Suppressor macrophage treated with lipopolysaccharide for 4 hours (primary cell): ENCODE results near the gene CDKN1A.

ENCODE experiments used
- DNase-seq: peaks from one replicate; pipeline ENCODE4 v3.0.0-alpha.2; 2020

Gene CDKN1A

DNA sequence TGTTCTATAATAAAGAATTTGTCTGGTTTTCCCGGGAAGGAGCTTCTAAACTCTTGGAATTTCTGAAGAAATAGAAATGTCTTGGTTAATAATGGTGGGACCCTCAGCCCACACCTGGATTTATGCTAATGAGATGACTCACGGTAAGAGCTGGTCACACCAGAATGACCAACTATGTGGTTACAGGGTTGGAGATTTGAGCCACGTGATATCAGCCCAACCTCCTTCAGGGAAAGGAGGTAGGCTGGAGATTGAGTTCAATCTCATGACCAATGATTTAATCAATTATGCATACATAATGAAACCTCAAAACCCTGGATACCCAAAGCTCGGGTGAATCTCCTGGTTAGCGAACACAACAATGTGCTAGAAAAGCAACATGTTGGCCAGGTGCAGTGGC is 22.1 kb upstream of the CDKN1A start:
- DNase-seq = no peak

DNA sequence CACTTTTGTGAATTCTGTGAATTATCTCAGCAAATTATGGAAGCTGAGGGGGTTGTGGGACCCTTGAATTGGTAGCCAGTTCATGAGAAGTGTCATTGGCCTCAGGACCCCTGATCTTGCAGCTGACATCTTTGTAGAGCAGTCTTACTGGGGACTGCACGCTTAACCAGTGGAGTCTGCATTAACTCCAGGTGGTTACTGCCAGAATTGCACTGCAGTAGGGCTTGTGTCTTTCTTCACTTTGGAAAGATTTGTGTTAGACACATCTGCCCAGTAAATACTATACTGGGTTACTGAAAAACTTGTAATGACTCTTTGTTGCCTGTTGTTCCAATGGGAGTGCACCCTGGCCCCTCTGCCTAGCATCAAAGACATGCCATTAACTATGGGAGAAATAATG is 21.2 kb upstream of the CDKN1A start:
- no peak for DNase-seq

DNA sequence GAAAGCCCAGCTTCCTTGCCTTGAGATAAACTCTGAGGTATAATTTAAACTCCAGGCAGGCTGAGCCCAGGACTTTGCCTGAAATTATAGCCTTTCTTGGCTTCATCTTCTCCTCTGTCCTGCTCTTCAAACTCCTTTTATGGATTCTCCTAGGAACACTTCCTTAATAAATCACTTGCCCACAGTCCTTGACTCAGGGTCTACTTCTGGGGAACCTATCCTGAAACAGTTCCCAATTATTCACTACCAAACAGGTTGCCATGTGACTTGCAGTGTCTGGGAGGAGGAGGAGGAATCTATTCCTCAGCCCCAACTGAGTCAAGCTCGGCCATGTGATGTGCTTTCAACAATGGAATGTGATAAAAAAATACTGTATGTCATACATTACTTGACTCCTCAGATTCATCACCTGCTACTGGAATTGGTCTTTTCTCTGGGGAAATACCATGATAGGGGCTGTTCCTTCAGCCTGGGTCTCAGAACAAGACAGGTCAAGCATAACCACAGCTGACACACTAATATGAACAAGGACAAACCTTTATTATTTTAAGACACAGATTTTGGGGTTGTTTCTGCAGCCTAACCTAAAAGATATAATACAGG is 20.5 kb upstream of the CDKN1A start:
- peak; percentile 52 for DNase-seq

DNA sequence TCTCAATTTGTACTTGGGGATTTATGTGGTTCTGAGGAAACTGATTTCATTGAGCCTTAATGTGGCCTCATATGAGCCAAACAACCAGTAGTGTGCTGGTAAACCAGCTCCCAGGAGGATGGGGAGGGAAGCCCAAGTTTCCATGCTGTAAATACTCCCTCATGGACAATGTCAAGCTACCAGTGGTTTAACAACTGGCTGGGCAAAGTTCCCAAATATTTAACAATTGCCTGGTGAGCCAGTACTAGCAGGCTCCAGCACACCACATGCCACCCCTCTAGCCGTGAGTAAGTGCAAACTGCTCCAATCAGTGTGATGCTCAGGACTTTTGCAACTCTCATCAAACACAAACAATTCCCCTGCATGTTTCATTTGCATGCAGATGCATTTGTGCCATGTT is 19.2 kb upstream of the CDKN1A start:
- DNase-seq = no peak

GRCh38 chr6:36660771-36661471 is 17.6 kb upstream of the CDKN1A start:
- DNase-seq = no peak

GRCh38 chr6:36662380-36662779 is 16.1 kb upstream of the CDKN1A start:
- DNase-seq = no peak

- no peak for DNase-seq
These were observed 15.7 kb upstream of the CDKN1A start for GRCh38 chr6:36662827-36663256.

- DNase-seq = no peak
These were observed 14.7 kb upstream of the CDKN1A start for GRCh38 chr6:36663504-36664446.

DNA sequence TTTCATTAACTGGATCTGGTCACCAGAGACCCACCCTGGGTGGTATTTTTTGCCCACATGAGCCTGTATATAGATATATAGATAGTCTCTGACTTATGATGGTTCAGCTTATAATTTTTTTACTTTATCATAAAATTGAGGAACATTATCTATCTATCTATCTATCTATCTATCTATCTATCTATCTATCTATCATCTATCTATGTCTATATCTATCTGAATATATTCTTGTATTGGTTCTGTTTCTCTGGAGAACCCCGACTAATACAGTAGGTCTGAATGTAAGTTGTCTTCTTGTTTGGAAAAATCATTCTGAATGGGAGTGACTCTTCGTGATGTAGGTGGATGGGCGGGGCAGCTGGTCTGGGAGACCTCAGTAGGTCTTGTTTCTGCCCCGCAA is 13.3 kb upstream of the CDKN1A start:
- no peak for DNase-seq

DNA sequence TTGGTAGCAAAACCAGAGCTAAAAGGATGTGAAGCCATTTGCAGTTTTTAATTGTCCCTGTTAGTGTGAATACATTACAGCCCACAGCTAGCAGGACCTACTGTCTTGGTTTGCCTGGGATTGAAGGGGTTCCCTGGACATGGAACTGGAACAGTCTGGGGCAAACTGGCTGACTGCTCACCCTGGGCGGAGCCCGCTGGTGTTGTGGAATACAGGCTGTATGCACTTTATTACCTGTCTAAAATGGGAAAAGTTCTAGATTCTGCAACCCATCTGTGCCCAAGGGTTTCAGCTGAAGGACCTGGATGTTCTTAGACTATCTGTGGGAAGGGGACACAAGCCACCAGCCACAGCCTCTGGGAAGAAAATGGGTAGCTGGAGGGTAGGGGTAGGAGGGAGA is 12.2 kb upstream of the CDKN1A start:
- DNase-seq = no peak

GRCh38 chr6:36666826-36667591 is 11.5 kb upstream of the CDKN1A start:
- peak; percentile 93 for DNase-seq

- no peak for DNase-seq
These were observed 9.9 kb upstream of the CDKN1A start for GRCh38 chr6:36668591-36668990.

DNA sequence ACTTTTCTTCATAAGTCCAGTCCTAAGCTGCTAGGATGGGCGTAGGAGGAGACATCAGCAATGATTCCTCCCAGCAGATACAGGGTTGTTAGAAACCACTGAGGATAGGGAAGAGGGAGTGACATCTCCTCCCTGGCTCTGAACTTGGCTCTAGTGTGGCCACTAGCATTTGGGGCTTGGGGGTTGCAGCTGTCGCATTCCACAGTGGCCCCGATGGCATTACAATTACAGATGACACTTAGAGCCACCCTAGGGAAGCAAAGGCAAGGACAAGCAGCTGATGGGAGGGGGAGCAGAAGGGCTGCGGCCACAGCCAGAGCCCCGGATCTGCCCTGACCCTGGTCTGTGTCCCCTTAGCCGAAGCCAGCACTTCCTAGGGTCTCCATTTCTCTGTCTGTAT is 9.5 kb upstream of the CDKN1A start:
- DNase-seq = no peak

DNA sequence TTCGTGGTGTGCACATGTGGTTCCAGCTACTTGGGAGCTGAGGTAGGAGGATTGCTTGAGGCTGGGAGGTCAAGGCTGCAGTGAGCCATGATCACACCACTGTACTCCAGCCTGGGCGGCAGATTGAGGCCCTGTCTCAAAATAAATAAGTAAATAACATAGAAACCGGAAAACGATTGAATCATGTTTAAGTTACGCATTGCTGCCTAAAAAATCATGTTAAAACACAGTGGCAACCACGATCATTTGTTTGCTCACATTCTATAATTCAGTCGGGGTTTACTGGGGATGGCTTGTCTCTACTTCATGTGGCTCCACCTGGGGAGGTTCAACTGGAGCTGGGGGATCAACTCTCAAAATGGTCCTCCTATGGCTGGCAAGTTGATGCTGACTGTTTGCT is 8.2 kb upstream of the CDKN1A start:
- no peak for DNase-seq

- no peak for DNase-seq
These were observed 6.7 kb upstream of the CDKN1A start for GRCh38 chr6:36671687-36672375.

DNA sequence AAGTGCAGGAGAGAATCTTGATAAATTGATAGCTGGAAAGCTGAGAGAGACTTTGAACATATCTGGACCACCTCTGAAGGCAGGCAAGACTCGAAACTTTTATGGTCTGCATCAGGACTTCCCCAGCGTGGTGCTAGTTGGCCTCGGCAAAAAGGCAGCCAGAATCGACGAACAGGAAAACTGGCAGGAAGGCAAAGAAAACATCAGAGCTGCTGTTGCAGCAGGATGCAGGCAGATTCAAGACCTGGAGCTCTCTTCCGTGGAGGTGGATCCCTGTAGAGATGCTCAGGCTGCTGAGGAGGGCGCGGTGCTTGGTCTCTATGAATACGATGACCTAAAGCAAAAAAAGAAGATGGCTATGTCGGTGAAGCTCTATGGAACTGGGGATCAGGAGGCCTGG is 4.6 kb upstream of the CDKN1A start:
- no peak for DNase-seq

DNA sequence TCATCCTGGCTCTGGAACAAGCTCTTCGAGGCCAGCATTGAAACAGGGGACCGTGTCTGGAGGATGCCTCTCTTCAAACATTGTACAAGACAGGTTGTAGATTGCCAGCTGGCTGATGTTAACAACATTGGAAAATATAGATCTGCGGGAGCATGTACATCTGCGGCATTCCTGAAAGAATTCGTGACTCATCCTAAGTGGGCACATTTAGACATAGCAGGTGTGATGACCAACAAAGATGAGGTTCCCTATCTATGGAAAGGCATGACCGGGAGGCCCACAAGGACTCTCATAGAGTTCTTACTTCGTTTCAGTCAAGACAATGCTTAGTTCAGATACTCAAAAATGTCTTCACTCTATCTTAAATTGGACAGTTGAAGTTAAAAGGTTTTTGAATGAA is 3.6 kb upstream of the CDKN1A start:
- DNase-seq = no peak

DNA sequence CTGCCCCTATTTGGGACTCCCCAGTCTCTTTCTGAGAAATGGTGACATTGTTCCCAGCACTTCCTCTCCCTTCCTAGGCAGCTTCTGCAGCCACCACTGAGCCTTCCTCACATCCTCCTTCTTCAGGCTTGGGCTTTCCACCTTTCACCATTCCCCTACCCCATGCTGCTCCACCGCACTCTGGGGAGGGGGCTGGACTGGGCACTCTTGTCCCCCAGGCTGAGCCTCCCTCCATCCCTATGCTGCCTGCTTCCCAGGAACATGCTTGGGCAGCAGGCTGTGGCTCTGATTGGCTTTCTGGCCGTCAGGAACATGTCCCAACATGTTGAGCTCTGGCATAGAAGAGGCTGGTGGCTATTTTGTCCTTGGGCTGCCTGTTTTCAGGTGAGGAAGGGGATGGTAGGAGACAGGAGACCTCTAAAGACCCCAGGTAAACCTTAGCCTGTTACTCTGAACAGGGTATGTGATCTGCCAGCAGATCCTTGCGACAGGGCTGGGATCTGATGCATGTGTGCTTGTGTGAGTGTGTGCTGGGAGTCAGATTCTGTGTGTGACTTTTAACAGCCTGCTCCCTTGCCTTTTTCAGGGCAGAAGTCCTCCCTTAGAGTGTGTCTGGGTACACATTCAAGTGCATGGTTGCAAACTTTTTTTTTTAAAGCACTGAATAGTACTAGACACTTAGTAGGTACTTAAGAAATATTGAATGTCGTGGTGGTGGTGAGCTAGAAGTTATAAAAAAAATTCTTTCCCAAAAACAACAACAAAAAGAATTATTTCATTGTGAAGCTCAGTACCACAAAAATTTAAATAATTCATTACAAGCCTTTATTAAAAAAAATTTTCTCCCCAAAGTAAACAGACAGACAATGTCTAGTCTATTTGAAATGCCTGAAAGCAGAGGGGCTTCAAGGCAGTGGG is 2.1 kb upstream of the CDKN1A start:
- DNase-seq = peak; percentile 68

GRCh38 chr6:36677059-36677749 is 1.3 kb upstream of the CDKN1A start:
- no peak for DNase-seq

DNA sequence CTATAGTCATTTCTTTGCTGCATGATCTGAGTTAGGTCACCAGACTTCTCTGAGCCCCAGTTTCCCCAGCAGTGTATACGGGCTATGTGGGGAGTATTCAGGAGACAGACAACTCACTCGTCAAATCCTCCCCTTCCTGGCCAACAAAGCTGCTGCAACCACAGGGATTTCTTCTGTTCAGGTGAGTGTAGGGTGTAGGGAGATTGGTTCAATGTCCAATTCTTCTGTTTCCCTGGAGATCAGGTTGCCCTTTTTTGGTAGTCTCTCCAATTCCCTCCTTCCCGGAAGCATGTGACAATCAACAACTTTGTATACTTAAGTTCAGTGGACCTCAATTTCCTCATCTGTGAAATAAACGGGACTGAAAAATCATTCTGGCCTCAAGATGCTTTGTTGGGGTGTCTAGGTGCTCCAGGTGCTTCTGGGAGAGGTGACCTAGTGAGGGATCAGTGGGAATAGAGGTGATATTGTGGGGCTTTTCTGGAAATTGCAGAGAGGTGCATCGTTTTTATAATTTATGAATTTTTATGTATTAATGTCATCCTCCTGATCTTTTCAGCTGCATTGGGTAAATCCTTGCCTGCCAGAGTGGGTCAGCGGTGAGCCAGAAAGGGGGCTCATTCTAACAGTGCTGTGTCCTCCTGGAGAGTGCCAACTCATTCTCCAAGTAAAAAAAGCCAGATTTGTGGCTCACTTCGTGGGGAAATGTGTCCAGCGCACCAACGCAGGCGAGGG is 594 bp upstream of the CDKN1A start:
- no peak for DNase-seq
